Measurements from ENCODE around the gene CRYAB.

DNA sequence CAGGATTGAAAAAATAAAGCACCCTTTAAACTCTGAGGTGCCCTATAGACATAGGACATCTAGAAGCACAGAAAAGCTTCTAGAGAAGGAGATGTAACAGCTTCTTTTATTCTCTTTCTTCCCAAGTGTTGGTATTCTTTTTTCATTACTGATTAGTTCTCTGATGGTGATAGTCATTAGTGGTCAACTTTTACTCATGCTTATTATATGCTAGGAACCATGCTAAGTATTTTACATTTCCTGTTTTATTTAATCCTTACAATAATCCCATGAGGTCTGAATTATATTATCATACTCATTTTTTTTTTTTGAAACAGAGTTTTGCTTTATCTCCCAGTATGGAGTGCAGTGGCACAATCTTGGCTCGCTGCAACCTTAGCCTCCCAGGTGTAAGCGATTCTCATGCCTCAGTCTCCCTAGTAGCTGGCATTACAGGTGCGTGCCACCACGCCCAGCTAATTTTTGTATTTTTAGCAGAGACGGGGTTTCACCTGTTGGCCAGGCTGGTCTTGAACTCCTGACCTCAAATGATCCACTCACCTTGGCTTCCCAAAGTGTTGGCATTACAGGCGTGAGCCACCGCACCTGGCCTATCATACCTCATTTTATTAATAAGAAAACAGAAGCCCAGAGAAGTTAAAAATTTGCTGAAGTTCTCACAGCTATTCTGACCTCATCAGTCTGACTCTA lies 10.1 kb upstream of the CRYAB start:
- no peak for TF ChIP-seq EZH2 (IDR thresholded peaks at IDR 0.05; ENCODE audit: low read length, unreplicated experiment)
- TF ChIP-seq, protein P1, sequence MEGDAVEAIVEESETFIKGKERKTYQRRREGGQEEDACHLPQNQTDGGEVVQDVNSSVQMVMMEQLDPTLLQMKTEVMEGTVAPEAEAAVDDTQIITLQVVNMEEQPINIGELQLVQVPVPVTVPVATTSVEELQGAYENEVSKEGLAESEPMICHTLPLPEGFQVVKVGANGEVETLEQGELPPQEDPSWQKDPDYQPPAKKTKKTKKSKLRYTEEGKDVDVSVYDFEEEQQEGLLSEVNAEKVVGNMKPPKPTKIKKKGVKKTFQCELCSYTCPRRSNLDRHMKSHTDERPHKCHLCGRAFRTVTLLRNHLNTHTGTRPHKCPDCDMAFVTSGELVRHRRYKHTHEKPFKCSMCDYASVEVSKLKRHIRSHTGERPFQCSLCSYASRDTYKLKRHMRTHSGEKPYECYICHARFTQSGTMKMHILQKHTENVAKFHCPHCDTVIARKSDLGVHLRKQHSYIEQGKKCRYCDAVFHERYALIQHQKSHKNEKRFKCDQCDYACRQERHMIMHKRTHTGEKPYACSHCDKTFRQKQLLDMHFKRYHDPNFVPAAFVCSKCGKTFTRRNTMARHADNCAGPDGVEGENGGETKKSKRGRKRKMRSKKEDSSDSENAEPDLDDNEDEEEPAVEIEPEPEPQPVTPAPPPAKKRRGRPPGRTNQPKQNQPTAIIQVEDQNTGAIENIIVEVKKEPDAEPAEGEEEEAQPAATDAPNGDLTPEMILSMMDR (conservative IDR thresholded peaks at IDR 0.05; ENCODE audit: low read depth, low read length): no peak

Data from PC-3 (cell line).